HCT116 (cell line): ENCODE results near the gene PAK1. TPM values are rescaled to one million over a fixed set of nuclear protein-coding genes. Genes with fewer than 3 reads are reported as not detected.

Experiments
- ATAC-seq: fragments of 200-7000 bp; cut with Tn5 transposase; 2 replicates; pipeline ENCODE4 v1.9.1; 2020; ENCODE audit warnings: mild to moderate bottlenecking, moderate library complexity
- BruUV-seq: library from RNA; stranded (reverse); fragments of 400-500 nt; replicated peaks from 2 replicates; lab custom pipeline; 2021; lab: Mats Ljungman, UMichigan
- CTCF ChIA-PET: fragments of 300-600 bp; sonication (Branson Sonifier 250); formaldehyde crosslinking; loops from one replicate; lab custom pipeline; 2021; ENCODE audit warnings: antibody characterized with exemption; lab: Charles Lee
- POLR2A ChIA-PET: fragments of 300-600, 350-600 bp; sonication (Branson Sonifier 250); formaldehyde crosslinking; loops from one replicate; lab custom pipeline; 2021; ENCODE audit warnings: antibody characterized with exemption; lab: Charles Lee
- RAD21 ChIA-PET, 2 experiments: fragments of 300-600 bp; sonication (Branson Sonifier 250); formaldehyde crosslinking; loops; one replicate each; lab custom pipeline; 2023; ENCODE audit warnings: low total read pairs in 2 of 2; ENCODE audit not compliant: uncharacterized antibody in 2 of 2, unreplicated experiment in 2 of 2, low non-redundant PET in 1 of 2; lab: Charles Lee
- DNase-seq: peaks from one replicate; pipeline ENCODE4 v3.0.0-alpha.2; 2010; ENCODE audit warnings: low read depth, low spot score
- H2AFZ ChIP-seq: fragments of 200-600 bp; shearing (Covaris generic), sonication (generic); 2 replicates; pipeline ENCODE4 v1.6.1; 2017; ENCODE audit warnings: low read depth, mixed run types, mixed read lengths, antibody characterized with exemption, low read length; ENCODE audit not compliant: poor library complexity, severe bottlenecking
- H3K27ac ChIP-seq: 2 replicates; pipeline ENCODE4 v1.5.1; 2012; ENCODE audit warnings: low read depth, low read length
- H3K27me3 ChIP-seq: fragments of 200-600 bp; sonication (generic); 2 replicates; pipeline ENCODE4 v1.6.1; 2016; ENCODE audit warnings: mixed run types, low read length, mixed read lengths; ENCODE audit not compliant: insufficient read depth
- H3K36me3 ChIP-seq, 2 experiments: fragments of 200-500 bp in 1 of 2; fragments of 200-600 bp in 1 of 2; sonication (Bioruptor generic) in 1 of 2; sonication (generic) in 1 of 2; 2 replicates each; pipeline versions ENCODE4 v1.5.1 to v1.6.1; 2014 to 2016; ENCODE audit warnings: low read length in 2 of 2, inconsistent platforms in 1 of 2, mixed read lengths in 1 of 2, mixed run types in 1 of 2; ENCODE audit not compliant: insufficient read depth in 2 of 2, control insufficient read depth in 1 of 2
- H3K4me1 ChIP-seq, 2 experiments: fragments of 200-600 bp in 1 of 2; sonication (generic) in 1 of 2; 2 replicates each; pipeline versions ENCODE4 v1.5.1 to v1.6.1; 2012 to 2017; ENCODE audit warnings: low read length in 2 of 2, inconsistent platforms in 1 of 2, mild to moderate bottlenecking in 1 of 2, mixed read lengths in 1 of 2, mixed run types in 1 of 2, moderate library complexity in 1 of 2; ENCODE audit not compliant: insufficient read depth in 2 of 2, control insufficient read depth in 1 of 2
- H3K4me2 ChIP-seq: fragments of 200-600 bp; sonication (generic); 2 replicates; pipeline ENCODE4 v1.6.1; 2017; ENCODE audit warnings: mixed run types, low read length, mixed read lengths
- H3K4me3 ChIP-seq, 2 experiments: fragments of 200-600 bp in 1 of 2; sonication (generic) in 1 of 2; replicated peaks in 1 of 2; 2 replicates each; pipeline ENCODE4 v1.5.1; 2011 to 2016; ENCODE audit warnings: low read length in 2 of 2, control low read depth in 1 of 2, low read depth in 1 of 2, mild to moderate bottlenecking in 1 of 2, mixed read lengths in 1 of 2, mixed run types in 1 of 2
- H3K79me2 ChIP-seq: fragments of 200-600 bp; sonication (generic); 2 replicates; pipeline ENCODE4 v1.6.1; 2017; ENCODE audit warnings: mild to moderate bottlenecking, mixed run types, low read length, moderate library complexity, mixed read lengths; ENCODE audit not compliant: insufficient read depth
- H3K9ac ChIP-seq: fragments of 200-600 bp; sonication (generic); 2 replicates; pipeline ENCODE4 v1.6.1; 2016; ENCODE audit warnings: low read length, mixed read lengths
- H3K9me2 ChIP-seq: fragments of 200-600 bp; sonication (generic), shearing (Covaris generic); 2 replicates; pipeline ENCODE4 v1.6.1; 2017; ENCODE audit warnings: mixed run types, mild to moderate bottlenecking, moderate library complexity; ENCODE audit not compliant: insufficient read depth
- H3K9me3 ChIP-seq, 2 experiments: fragments of 200-500 bp in 1 of 2; fragments of 200-600 bp in 1 of 2; sonication (Bioruptor generic) in 1 of 2; sonication (generic) in 1 of 2; 2 replicates each; pipeline ENCODE4 v1.6.1; 2014 to 2017; ENCODE audit warnings: low read length in 2 of 2, mixed read lengths in 2 of 2, inconsistent platforms in 1 of 2, low read depth in 1 of 2, mild to moderate bottlenecking in 1 of 2, mixed run types in 1 of 2, moderate library complexity in 1 of 2; ENCODE audit not compliant: control insufficient read depth in 1 of 2, insufficient read depth in 1 of 2
- H4K20me1 ChIP-seq: fragments of 200-600 bp; sonication (generic), shearing (Covaris generic); 2 replicates; pipeline ENCODE4 v1.6.1; 2017; ENCODE audit warnings: mixed run types, mild to moderate bottlenecking, moderate library complexity; ENCODE audit not compliant: insufficient read depth
- CTCF ChIP-seq, 3 experiments: fragments of 200-600 bp in 1 of 3; sonication (generic) in 1 of 3; IDR thresholded peaks in 2 of 3; conservative IDR thresholded peaks in 1 of 3; 2 replicates each; pipeline ENCODE4 v1.5.1; 2012 to 2017; ENCODE audit warnings: low read depth in 2 of 3, low read length in 2 of 3, antibody characterized with exemption in 1 of 3, borderline replicate concordance in 1 of 3, control low read depth in 1 of 3, mild to moderate bottlenecking in 1 of 3, mixed read lengths in 1 of 3, mixed run types in 1 of 3, moderate library complexity in 1 of 3; ENCODE audit not compliant: insufficient read depth in 1 of 3
- FOSL1 ChIP-seq: IDR thresholded peaks from 2 replicates; pipeline ENCODE4 v1.6.1; 2012; ENCODE audit warnings: low read depth
- JUND ChIP-seq: IDR thresholded peaks from 2 replicates; pipeline ENCODE4 v1.6.1; 2012
- REST ChIP-seq: IDR thresholded peaks from 2 replicates; pipeline ENCODE4 v1.6.1; 2012; ENCODE audit warnings: low read depth
- SP1 ChIP-seq: IDR thresholded peaks from 2 replicates; pipeline ENCODE4 v1.6.1; 2012; ENCODE audit warnings: low read depth
- YY1 ChIP-seq: IDR thresholded peaks from 2 replicates; pipeline ENCODE4 v1.6.1; 2011; ENCODE audit warnings: low read length, low read depth, moderate library complexity, mild to moderate bottlenecking; ENCODE audit not compliant: insufficient replicate concordance; ENCODE audit errors: extremely low read depth
- ZFX ChIP-seq: fragments of 450-650 bp; IDR thresholded peaks from 2 replicates; pipeline ENCODE4 v1.6.1; 2017
- intact Hi-C: fragments of 100-400 bp; cut with micrococcal nuclease; formaldehyde crosslinking; loops from 2 replicates; pipeline ENCODE4 v1.10.0; 2022
- total RNA-seq: library from RNA; stranded (reverse); gene quantifications from one replicate; pipeline ENCODE4 v1.2.1, GENCODE V29; 2021; ENCODE audit not compliant: unreplicated experiment

The PAK1 gene
- total RNA-seq, 1 experiment from 2014 or later = 56.1 TPM

GRCh38 chr11:77375107-77375506 lies 98.8 kb downstream of the PAK1 start:
- TF ChIP-seq REST = no peak
- no peak for TF ChIP-seq JUND
- no peak for TF ChIP-seq CTCF (IDR thresholded peaks at IDR 0.05 in 2 of 3, conservative IDR thresholded peaks at IDR 0.05 in 1 of 3; ENCODE audit: borderline replicate concordance in 1 of 3, insufficient read depth in 1 of 3, low read depth in 2 of 3, low read length in 2 of 3)
- no peak for TF ChIP-seq ZFX
- no peak for TF ChIP-seq FOSL1
- TF ChIP-seq SP1 = no peak
- no peak for TF ChIP-seq YY1
- Histone ChIP-seq H4K20me1 (no peaks in the 10 kb centered on the region), H2AFZ (no peak overlapping the region), H3K27ac (no peak overlapping the region), H3K4me2 (no peak overlapping the region), H3K9ac (no peak overlapping the region), H3K27me3 (no peaks in the 10 kb centered on the region), H3K4me3 (no peak overlapping the region), H3K4me1 (peaks cover 3 to 10% of the 10 kb centered on the region in 2 experiments; a peak in 2 of 4 replicates), H3K36me3 (peaks cover 6 to 7% of the 10 kb centered on the region in 2 experiments; a peak in 1 of 4 replicates), H3K9me2 (no peaks in the 10 kb centered on the region), H3K79me2 (no peaks in the 10 kb centered on the region), H3K9me3 (no peaks in the 10 kb centered on the region)
- POLR2A ChIA-PET = no interaction called here
- RAD21 ChIA-PET = no interaction called here
- intact Hi-C loops = no loop called here
- no TSS peak for BruUV-seq
- CTCF ChIA-PET = no interaction called here
- no peak for ATAC-seq
- DNase-seq = no peak
